K562 (cell line): ENCODE data around the gene RASSF7. TPM values are rescaled to one million over a fixed set of nuclear protein-coding genes. Genes with fewer than 3 reads are reported as not detected.

Source experiments
- DNMT1 ChIP-seq: fragments of 450-650 bp; IDR thresholded peaks from 2 replicates; pipeline ENCODE4 v1.6.1; 2016; ENCODE audit warnings: antibody characterized with exemption, mild to moderate bottlenecking
- NR4A1 ChIP-seq, 2 experiments: fragments of 250-450 bp in 1 of 2; fragments of 450-650 bp in 1 of 2; sonication (Bioruptor Pico) in 1 of 2; IDR thresholded peaks; 2 replicates each; pipeline versions ENCODE4 v1.4.0 to v1.6.1; 2016 to 2020; ENCODE audit warnings: mild to moderate bottlenecking in 2 of 2, missing compliant biosample characterization in 1 of 2, missing genetic modification characterization in 1 of 2, moderate library complexity in 1 of 2
- PBX2 ChIP-seq, 2 experiments: IDR thresholded peaks in 1 of 2; conservative IDR thresholded peaks in 1 of 2; 2 replicates each; pipeline ENCODE4 v1.6.1; 2016; ENCODE audit warnings: low read depth in 2 of 2, mild to moderate bottlenecking in 1 of 2, missing compliant biosample characterization in 1 of 2, missing genetic modification characterization in 1 of 2, moderate library complexity in 1 of 2
- REST ChIP-seq, 2 experiments: fragments of 450-650 bp; formaldehyde crosslinking in 1 of 2; IDR thresholded peaks; 2 replicates each; pipeline versions ENCODE4 v1.4.0 to v1.6.1; 2014 to 2020; ENCODE audit warnings: mild to moderate bottlenecking in 2 of 2, borderline replicate concordance in 1 of 2, low read depth in 1 of 2
- XRCC5 ChIP-seq: fragments of 200-400 bp; formaldehyde crosslinking; IDR thresholded peaks from 2 replicates; pipeline ENCODE4 v1.6.1; 2017; ENCODE audit warnings: low read depth, mild to moderate bottlenecking, low read length
- ZHX1 ChIP-seq: fragments of 150-350 bp; conservative IDR thresholded peaks from 2 replicates; pipeline ENCODE4 v1.6.1; 2014; ENCODE audit warnings: low read length
- ZNF551 ChIP-seq: fragments of 250-450 bp; sonication (Bioruptor Pico); IDR thresholded peaks from 2 replicates; pipeline ENCODE4 v1.5.0; 2021; ENCODE audit warnings: mild to moderate bottlenecking, moderate library complexity
- polyA plus RNA-seq, 8 experiments: library from polyadenylated mRNA; depleted of rRNA in 4 of 8; stranded (reverse) in 5 of 8; unstranded in 3 of 8; fragments of >200 nt; fragmentation: Nextera tagmentation in 2 of 8; fragmentation: Illumina TruSeq in 1 of 8; extraction: Ambion mirVana in 2 of 8; extraction: Trizol in 1 of 8; gene quantifications; 2 replicates each; pipeline versions ENCODE4 v1.2.1 to v1.2.3, GENCODE V29; 2011 to 2014; ENCODE audit warnings: inconsistent platforms in 1 of 8, missing spikeins in 1 of 8
- total RNA-seq, 7 experiments: library from RNA; depleted of rRNA in 6 of 7; stranded (reverse); fragments of >200 nt in 6 of 7; fragmentation: Illumina TruSeq in 2 of 7; extraction: Trizol in 2 of 7; gene quantifications; 2 replicates each; pipeline versions ENCODE4 v1.2.1 to v1.2.3, GENCODE V29; 2011 to 2021; ENCODE audit warnings: low replicate concordance in 1 of 7

Gene RASSF7
- total and polyA plus RNA-seq, 9 of the 15 experiments (the other 6 are each of a cell fraction or from before 2014, with no cell fraction given): 0.41 to 45.2 (median 18.6) TPM

GRCh38 chr11:537622-538430 is 22.9 kb upstream of the RASSF7 start (continued):
- TF ChIP-seq REST (IDR thresholded peaks at IDR 0.05; ENCODE audit: borderline replicate concordance) (no peak), REST (CRISPR knock-in tag; IDR thresholded peaks at IDR 0.05; ENCODE audit: low read depth) (0 out of 2 replicates have a peak, but pooled peaks have one; percentile 19), ZHX1 (no peak), NR4A1 (CRISPR knock-in tag; IDR thresholded peaks at IDR 0.05) (no peak), NR4A1 (tag; IDR thresholded peaks at IDR 0.05) (no peak), PBX2 (CRISPR knock-in tag; IDR thresholded peaks at IDR 0.05; ENCODE audit: low read depth) (no peak), PBX2 (tag; conservative IDR thresholded peaks at IDR 0.05; ENCODE audit: low read depth) (no peak), ZNF551 (no peak), DNMT1 (no peak), XRCC5 (no peak)
